C4-2B (cell line): ENCODE results near the gene CACHD1.

ENCODE experiments used
- ZFX ChIP-seq: fragments of 450-650 bp; IDR thresholded peaks from 2 replicates; pipeline ENCODE4 v1.6.1; 2017
- TF ChIP-seq, protein P1 (sequence below): fragments of 450-650 bp; conservative IDR thresholded peaks from 2 replicates; pipeline ENCODE4 v1.5.1; 2017; ENCODE audit warnings: mild to moderate bottlenecking

DNA sequence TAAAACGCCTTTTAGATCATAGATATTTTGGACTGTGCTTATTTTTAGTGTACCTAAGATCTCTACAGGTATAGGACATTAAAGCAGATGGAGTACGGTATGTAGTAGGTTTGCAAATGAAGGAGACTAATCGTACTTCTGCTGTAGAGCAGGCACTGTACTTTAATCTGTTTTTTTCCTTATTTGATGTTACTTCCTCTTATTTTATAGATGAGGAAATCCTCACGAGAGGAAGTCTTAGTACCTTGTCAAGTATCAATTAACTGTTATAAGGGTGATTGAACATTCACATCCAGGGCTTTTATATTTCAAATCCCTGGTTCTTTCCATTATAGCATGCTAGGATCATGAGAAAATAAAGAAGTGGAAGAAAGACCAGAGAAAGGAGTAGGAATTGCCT lies 41.1 kb downstream of the CACHD1 start:
- TF ChIP-seq, protein P1, sequence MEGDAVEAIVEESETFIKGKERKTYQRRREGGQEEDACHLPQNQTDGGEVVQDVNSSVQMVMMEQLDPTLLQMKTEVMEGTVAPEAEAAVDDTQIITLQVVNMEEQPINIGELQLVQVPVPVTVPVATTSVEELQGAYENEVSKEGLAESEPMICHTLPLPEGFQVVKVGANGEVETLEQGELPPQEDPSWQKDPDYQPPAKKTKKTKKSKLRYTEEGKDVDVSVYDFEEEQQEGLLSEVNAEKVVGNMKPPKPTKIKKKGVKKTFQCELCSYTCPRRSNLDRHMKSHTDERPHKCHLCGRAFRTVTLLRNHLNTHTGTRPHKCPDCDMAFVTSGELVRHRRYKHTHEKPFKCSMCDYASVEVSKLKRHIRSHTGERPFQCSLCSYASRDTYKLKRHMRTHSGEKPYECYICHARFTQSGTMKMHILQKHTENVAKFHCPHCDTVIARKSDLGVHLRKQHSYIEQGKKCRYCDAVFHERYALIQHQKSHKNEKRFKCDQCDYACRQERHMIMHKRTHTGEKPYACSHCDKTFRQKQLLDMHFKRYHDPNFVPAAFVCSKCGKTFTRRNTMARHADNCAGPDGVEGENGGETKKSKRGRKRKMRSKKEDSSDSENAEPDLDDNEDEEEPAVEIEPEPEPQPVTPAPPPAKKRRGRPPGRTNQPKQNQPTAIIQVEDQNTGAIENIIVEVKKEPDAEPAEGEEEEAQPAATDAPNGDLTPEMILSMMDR = no peak
- no peak for TF ChIP-seq ZFX
